ENCODE data around the gene RFNG.

- TF ChIP-seq CTCF (conservative IDR thresholded peaks at IDR 0.05; ENCODE audit: low read depth, low read length) (no peak), EZH2phosphoT487 (IDR thresholded peaks at IDR 0.05; ENCODE audit: borderline replicate concordance, low read length) (no peak)
These were observed 30.4 kb upstream of the RFNG start for GRCh38 chr17:82081966-82082365.
